KMS-11 (cell line): Measurements from ENCODE around the gene CEPT1.

Source experiments
- H2AFZ ChIP-seq: fragments of 200-600 bp; sonication (generic); 2 replicates; pipeline ENCODE4 v1.6.1; 2016; ENCODE audit warnings: antibody characterized with exemption, mixed run types, low read depth
- H3K27ac ChIP-seq: fragments of 200-600 bp; sonication (generic); 2 replicates; pipeline ENCODE4 v1.6.1; 2016; ENCODE audit warnings: mild to moderate bottlenecking, mixed run types
- H3K27me3 ChIP-seq: fragments of 200-600 bp; sonication (generic); 2 replicates; pipeline ENCODE4 v1.6.1; 2017; ENCODE audit warnings: mild to moderate bottlenecking, low read depth, mixed run types, moderate library complexity; ENCODE audit not compliant: insufficient read depth
- H3K36me3 ChIP-seq: fragments of 200-600 bp; sonication (generic); 2 replicates; pipeline ENCODE4 v1.6.1; 2017; ENCODE audit warnings: mild to moderate bottlenecking, mixed run types; ENCODE audit not compliant: insufficient read depth
- H3K4me1 ChIP-seq: fragments of 200-600 bp; sonication (generic); 2 replicates; pipeline ENCODE4 v1.6.1; 2016; ENCODE audit warnings: mild to moderate bottlenecking, low read depth, mixed run types; ENCODE audit not compliant: poor library complexity, severe bottlenecking
- H3K4me2 ChIP-seq: fragments of 200-600 bp; sonication (generic); 2 replicates; pipeline ENCODE4 v1.7.0; 2016; ENCODE audit warnings: mild to moderate bottlenecking, mixed run types
- H3K4me3 ChIP-seq: fragments of 200-600 bp; sonication (generic); IDR thresholded peaks from 2 replicates; pipeline ENCODE4 v1.6.1; 2017; ENCODE audit warnings: low read depth, low read length, mixed read lengths; ENCODE audit not compliant: insufficient read depth
- H3K79me2 ChIP-seq: fragments of 200-600 bp; sonication (generic); 2 replicates; pipeline ENCODE4 v1.6.1; 2016; ENCODE audit warnings: low read depth, mixed run types; ENCODE audit not compliant: insufficient read depth
- H3K9ac ChIP-seq: fragments of 200-600 bp; sonication (generic); 2 replicates; pipeline ENCODE4 v1.6.1; 2016; ENCODE audit warnings: mild to moderate bottlenecking, mixed run types
- H4K20me1 ChIP-seq: fragments of 200-600 bp; sonication (generic); 2 replicates; pipeline ENCODE4 v1.6.1; 2016; ENCODE audit warnings: mild to moderate bottlenecking, mixed run types; ENCODE audit not compliant: insufficient read depth
- TF ChIP-seq, protein P1 (sequence below): fragments of 200-600 bp; sonication (generic); conservative IDR thresholded peaks from 2 replicates; pipeline ENCODE4 v1.6.1; 2017; ENCODE audit warnings: low read depth, mild to moderate bottlenecking, antibody characterized with exemption, low read length, moderate library complexity, mixed read lengths

Gene CEPT1

DNA sequence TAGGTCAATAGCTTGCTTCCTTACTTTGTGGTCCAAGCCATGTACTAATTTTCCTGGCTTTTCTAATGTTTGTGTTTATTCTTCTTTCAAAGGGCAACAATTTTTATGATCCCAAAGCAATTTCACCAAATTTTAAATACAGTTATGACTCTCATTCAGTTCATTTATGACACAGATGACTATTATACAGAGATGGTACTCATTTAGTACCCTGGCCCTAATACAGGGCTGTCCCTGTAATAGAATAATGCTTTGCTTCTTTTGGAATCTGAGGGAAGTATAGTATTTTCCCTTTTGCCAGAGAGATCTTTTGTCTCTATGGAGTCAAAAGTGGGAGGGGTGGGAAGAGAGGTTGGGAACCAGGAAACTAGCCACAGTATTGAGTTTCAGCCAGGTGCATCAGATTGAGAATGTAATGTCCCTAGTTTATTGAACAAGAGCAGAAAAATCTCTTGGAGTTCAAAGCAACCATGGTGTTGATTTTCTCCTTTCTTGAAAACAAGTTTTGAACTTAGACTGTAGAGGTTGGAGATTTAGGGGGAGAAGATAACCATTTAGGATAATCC, 40.0 kb downstream of the CEPT1 start:
- H3K9ac ChIP-seq = no peak overlapping the region
- H4K20me1 ChIP-seq = no peaks in the 10 kb centered on the region
- no peak overlapping the region for H3K27ac ChIP-seq
- H3K79me2 ChIP-seq = no peaks in the 10 kb centered on the region
- no peak overlapping the region for H3K4me2 ChIP-seq
- no peaks in the 10 kb centered on the region for H3K27me3 ChIP-seq
- no peak overlapping the region for H2AFZ ChIP-seq
- no peaks in the 10 kb centered on the region for H3K4me1 ChIP-seq
- no peaks in the 10 kb centered on the region for H3K36me3 ChIP-seq
- no peak overlapping the region for H3K4me3 ChIP-seq
- TF ChIP-seq, protein P1, sequence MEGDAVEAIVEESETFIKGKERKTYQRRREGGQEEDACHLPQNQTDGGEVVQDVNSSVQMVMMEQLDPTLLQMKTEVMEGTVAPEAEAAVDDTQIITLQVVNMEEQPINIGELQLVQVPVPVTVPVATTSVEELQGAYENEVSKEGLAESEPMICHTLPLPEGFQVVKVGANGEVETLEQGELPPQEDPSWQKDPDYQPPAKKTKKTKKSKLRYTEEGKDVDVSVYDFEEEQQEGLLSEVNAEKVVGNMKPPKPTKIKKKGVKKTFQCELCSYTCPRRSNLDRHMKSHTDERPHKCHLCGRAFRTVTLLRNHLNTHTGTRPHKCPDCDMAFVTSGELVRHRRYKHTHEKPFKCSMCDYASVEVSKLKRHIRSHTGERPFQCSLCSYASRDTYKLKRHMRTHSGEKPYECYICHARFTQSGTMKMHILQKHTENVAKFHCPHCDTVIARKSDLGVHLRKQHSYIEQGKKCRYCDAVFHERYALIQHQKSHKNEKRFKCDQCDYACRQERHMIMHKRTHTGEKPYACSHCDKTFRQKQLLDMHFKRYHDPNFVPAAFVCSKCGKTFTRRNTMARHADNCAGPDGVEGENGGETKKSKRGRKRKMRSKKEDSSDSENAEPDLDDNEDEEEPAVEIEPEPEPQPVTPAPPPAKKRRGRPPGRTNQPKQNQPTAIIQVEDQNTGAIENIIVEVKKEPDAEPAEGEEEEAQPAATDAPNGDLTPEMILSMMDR = no peak

DNA sequence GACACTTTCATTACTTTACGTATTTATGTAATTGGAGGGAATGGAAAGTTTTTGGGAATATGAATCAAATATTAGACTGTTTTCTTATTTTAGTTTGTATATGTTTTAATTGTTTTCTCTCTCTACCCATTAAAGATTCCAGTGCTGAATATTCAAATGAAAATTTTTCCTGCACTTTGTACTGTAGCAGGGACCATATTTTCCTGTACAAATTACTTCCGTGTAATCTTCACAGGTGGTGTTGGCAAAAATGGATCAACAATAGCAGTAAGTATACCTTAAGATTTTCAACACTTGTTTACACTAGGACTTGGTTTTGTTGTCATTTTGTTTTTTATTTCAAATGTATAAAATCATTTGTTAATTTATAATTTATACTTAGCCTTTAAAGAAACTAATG, 42.0 kb downstream of the CEPT1 start:
- Histone ChIP-seq H2AFZ (no peak overlapping the region), H3K36me3 (no peaks in the 10 kb centered on the region)

DNA sequence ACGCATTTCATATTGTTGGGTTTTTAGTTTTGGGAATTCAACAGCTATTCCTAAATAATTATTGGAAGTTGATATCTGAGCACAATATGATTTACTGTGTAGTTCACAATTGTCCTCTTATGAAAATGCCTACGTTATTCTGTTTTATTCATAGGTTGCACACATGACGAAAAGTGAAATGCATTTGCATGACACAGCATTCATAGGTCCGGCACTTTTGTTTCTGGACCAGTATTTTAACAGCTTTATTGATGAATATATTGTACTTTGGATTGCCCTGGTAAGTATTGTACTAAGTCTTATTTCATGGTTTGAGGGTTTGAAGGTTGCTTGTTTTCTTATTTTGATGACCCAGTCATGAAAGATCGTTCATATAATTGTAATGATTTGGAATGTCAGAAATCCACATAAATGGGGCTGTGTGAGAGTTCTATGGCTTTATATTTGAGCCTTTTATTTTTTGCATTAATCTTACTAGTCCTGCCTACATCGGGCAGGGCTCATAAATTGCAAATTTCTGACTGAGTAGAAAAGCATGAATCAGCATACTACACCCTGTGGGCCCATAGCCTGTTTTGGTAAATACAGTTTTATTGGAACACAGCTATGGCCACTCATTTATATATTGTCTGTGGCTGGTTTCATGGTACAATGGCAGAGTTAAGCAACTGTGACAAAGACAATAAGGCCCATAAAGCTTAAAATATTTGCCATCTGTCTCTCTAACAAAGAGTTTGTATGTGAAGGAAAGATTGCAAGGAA, 43.5 kb downstream of the CEPT1 start:
- TF ChIP-seq, protein P1 = no peak
- Histone ChIP-seq H3K9ac (no peak overlapping the region), H4K20me1 (no peaks in the 10 kb centered on the region), H3K79me2 (no peaks in the 10 kb centered on the region), H3K4me3 (no peak overlapping the region), H3K27ac (no peak overlapping the region), H3K4me1 (no peaks in the 10 kb centered on the region), H3K4me2 (no peak overlapping the region), H3K36me3 (no peaks in the 10 kb centered on the region), H2AFZ (no peak overlapping the region), H3K27me3 (no peaks in the 10 kb centered on the region)

More for the DNA sequence above, 42.0 kb downstream of the CEPT1 start:
- Histone ChIP-seq H3K4me3 (no peak overlapping the region), H3K79me2 (no peaks in the 10 kb centered on the region), H4K20me1 (no peaks in the 10 kb centered on the region), H3K4me2 (no peak overlapping the region), H3K4me1 (no peaks in the 10 kb centered on the region), H3K27ac (no peak overlapping the region), H3K27me3 (no peaks in the 10 kb centered on the region), H3K9ac (no peak overlapping the region)
- TF ChIP-seq, protein P1 = no peak

DNA sequence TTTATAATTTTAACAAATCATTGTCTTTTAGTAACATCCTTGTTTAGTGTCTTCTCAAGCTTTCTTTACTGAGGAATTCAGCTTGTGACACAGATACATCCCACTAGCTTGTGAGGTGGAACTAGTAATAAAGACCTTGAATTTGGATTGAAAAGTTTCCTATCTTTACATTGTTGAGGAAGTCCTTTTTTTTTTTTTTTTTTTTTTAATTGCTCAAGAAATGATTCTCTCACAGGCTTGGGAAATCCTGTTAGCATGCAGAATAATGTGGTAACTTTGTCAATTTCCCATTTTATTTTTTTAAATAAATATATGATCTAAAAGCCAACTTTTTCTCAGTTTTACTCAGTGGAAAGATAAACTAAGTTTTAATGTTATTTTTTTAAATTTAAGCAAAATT, 44.6 kb downstream of the CEPT1 start:
- Histone ChIP-seq H3K9ac (no peak overlapping the region), H3K27me3 (no peaks in the 10 kb centered on the region), H3K4me2 (no peak overlapping the region), H3K79me2 (no peaks in the 10 kb centered on the region), H4K20me1 (no peaks in the 10 kb centered on the region), H3K4me1 (no peaks in the 10 kb centered on the region), H3K36me3 (no peaks in the 10 kb centered on the region), H2AFZ (no peak overlapping the region), H3K27ac (no peak overlapping the region), H3K4me3 (no peak overlapping the region)
- TF ChIP-seq, protein P1 = no peak
